B cell (primary cell): ENCODE results near the gene NUDCD3. TPM values are rescaled to one million over a fixed set of nuclear protein-coding genes. Genes with fewer than 3 reads are reported as not detected.

ENCODE experiments used
- ATAC-seq: fragments of 200-7000 bp; cut with Tn5 transposase; one replicate; pipeline ENCODE4 v1.10.0; 2021; ENCODE audit warnings: low read depth, mild to moderate bottlenecking, moderate number of reproducible peaks, moderate library complexity
- CTCF ChIA-PET: fragments of 350-600 bp; sonication (Branson Sonifier 250); formaldehyde crosslinking; loops from one replicate; lab custom pipeline; 2021; ENCODE audit warnings: antibody characterized with exemption, inconsistent platforms; lab: Charles Lee
- POLR2A ChIA-PET: fragments of 350-600 bp; sonication (Branson Sonifier 250); formaldehyde crosslinking; loops from one replicate; lab custom pipeline; 2021; ENCODE audit warnings: antibody characterized with exemption; lab: Charles Lee
- DNase-seq: peaks from one replicate; pipeline ENCODE4 v3.0.0; 2013
- H2AFZ ChIP-seq: 2 replicates; pipeline ENCODE4 v1.6.1; 2012; ENCODE audit warnings: mild to moderate bottlenecking, low read depth, low read length; ENCODE audit not compliant: insufficient read depth, poor library complexity, severe bottlenecking
- H3K27ac ChIP-seq, 2 donors: 1 replicate in 1 of 2; 2 replicates in 1 of 2; pipeline ENCODE4 v1.5.1; 2012 to 2013; ENCODE audit warnings: low read length in 2 of 2, mild to moderate bottlenecking in 2 of 2, moderate library complexity in 1 of 2
- H3K27me3 ChIP-seq, 4 experiments: fragments of 200-600 bp in 1 of 4; sonication (generic) in 1 of 4; replicated peaks in 1 of 4; 1 replicate in 2 of 4; 2 replicates in 2 of 4; pipeline versions ENCODE4 v1.6.1 to v1.7.0; 2013 to 2016; ENCODE audit warnings: low read length in 3 of 4, mild to moderate bottlenecking in 2 of 4, mixed read lengths in 1 of 4, moderate library complexity in 1 of 4; ENCODE audit not compliant: insufficient read depth in 4 of 4, control insufficient read depth in 3 of 4; ENCODE audit errors: control extremely low read depth in 1 of 4
- H3K36me3 ChIP-seq, 2 experiments: replicated peaks in 1 of 2; 1 replicate in 1 of 2; 2 replicates in 1 of 2; pipeline versions ENCODE4 v1.6.1 to v1.7.1; 2013; ENCODE audit warnings: low read length in 1 of 2; ENCODE audit not compliant: insufficient read depth in 2 of 2, control insufficient read depth in 1 of 2; ENCODE audit errors: control extremely low read depth in 1 of 2, extremely low read depth in 1 of 2
- H3K4me1 ChIP-seq, 2 donors: fragments of 200-600 bp in 1 of 2; sonication (generic) in 1 of 2; 1 replicate in 1 of 2; 2 replicates in 1 of 2; pipeline versions ENCODE4 v1.5.1 to v1.6.1; 2013 to 2017; ENCODE audit warnings: low read length in 2 of 2; ENCODE audit not compliant: control insufficient read depth in 2 of 2, insufficient read depth in 2 of 2
- H3K4me2 ChIP-seq: replicated peaks from 2 replicates; pipeline ENCODE3; 2012; ENCODE audit warnings: mild to moderate bottlenecking, low read depth, low read length; ENCODE audit not compliant: poor library complexity, severe bottlenecking
- H3K4me3 ChIP-seq, 5 experiments: fragments of 200-600 bp in 1 of 5; sonication (generic) in 1 of 5; 1 replicate in 3 of 5; 2 replicates in 2 of 5; pipeline versions ENCODE4 v1.5.1 to v1.7.0; 2011 to 2016; ENCODE audit warnings: low read length in 4 of 5, mild to moderate bottlenecking in 4 of 5, low read depth in 2 of 5, control low read depth in 1 of 5, moderate library complexity in 1 of 5; ENCODE audit not compliant: insufficient read depth in 1 of 5; ENCODE audit errors: control extremely low read depth in 1 of 5, extremely low read depth in 1 of 5
- H3K79me2 ChIP-seq: fragments of 200-600 bp; sonication (generic); one replicate; pipeline ENCODE4 v1.6.0; 2016; ENCODE audit warnings: low read length; ENCODE audit not compliant: control insufficient read depth, insufficient read depth
- H3K9ac ChIP-seq: fragments of 200-600 bp; sonication (generic); 2 replicates; pipeline ENCODE4 v1.6.1; 2017; ENCODE audit warnings: mild to moderate bottlenecking, low read length, moderate library complexity
- H3K9me3 ChIP-seq, 3 donors: one replicate each; pipeline versions ENCODE4 v1.6.1 to v1.7.1; 2013; ENCODE audit warnings: low read length in 2 of 3; ENCODE audit not compliant: control insufficient read depth in 2 of 3, insufficient read depth in 1 of 3; ENCODE audit errors: control extremely low read depth in 1 of 3
- H4K20me1 ChIP-seq: 2 replicates; pipeline ENCODE4 v1.6.0; 2012; ENCODE audit warnings: mild to moderate bottlenecking, low read length; ENCODE audit not compliant: insufficient read depth, control insufficient read depth, poor library complexity, severe bottlenecking
- H3K27ac Mint-ChIP-seq: one replicate; pipeline ENCODE4 v1.8.0; 2021; ENCODE audit warnings: mixed read lengths
- H3K27me3 Mint-ChIP-seq: one replicate; pipeline ENCODE4 v1.8.0; 2021; ENCODE audit warnings: mixed read lengths
- H3K4me1 Mint-ChIP-seq: one replicate; pipeline ENCODE4 v1.8.0; 2021; ENCODE audit warnings: mixed read lengths
- H3K4me3 Mint-ChIP-seq: one replicate; pipeline ENCODE4 v1.8.0; 2021; ENCODE audit warnings: mixed read lengths
- H3K9me3 Mint-ChIP-seq: one replicate; pipeline ENCODE4 v1.8.0; 2022; ENCODE audit warnings: mixed read lengths; ENCODE audit not compliant: insufficient read depth
- EZH2 ChIP-seq: IDR thresholded peaks from 2 replicates; pipeline ENCODE4 v1.6.1; 2012; ENCODE audit warnings: borderline replicate concordance, low read depth, mild to moderate bottlenecking, moderate library complexity, low read length; ENCODE audit not compliant: insufficient read depth, poor library complexity, severe bottlenecking
- WGBS: methylation state at CpG from one replicate; pipeline ENCODE4 v1.1.5; 2013; ENCODE audit warnings: missing lambda C conversion rate; ENCODE audit not compliant: insufficient coverage; 5-methylcytosine and 5-hydroxymethylcytosine counted together
- intact Hi-C: fragments of 100-400 bp; cut with micrococcal nuclease; formaldehyde crosslinking; loops from one replicate; pipeline ENCODE4 v1.10.0; 2022
- polyA plus RNA-seq: library from polyadenylated mRNA; depleted of rRNA; stranded (reverse); fragments of >200 nt; gene quantifications from 2 replicates; pipeline ENCODE4 v1.2.3, GENCODE V29; 2012
- total RNA-seq, 2 donors: library from RNA; stranded (reverse); fragments of 120-200 nt in 1 of 2; gene quantifications; 1 replicate in 1 of 2; 2 replicates in 1 of 2; pipeline versions ENCODE4 v1.2.3 to v1.2.4, GENCODE V29; 2013 to 2022
- TF ChIP-seq, protein P1 (sequence below): fragments of 200-600 bp; IDR thresholded peaks from one replicate; pipeline ENCODE4 v1.8.0; 2022; ENCODE audit warnings: antibody characterized with exemption, mild to moderate bottlenecking

NUDCD3 gene
- total and polyA plus RNA-seq, 2 donors (not counting 1 experiment from before 2014, with no cell fraction given), result 29.8 to 101 TPM

DNA sequence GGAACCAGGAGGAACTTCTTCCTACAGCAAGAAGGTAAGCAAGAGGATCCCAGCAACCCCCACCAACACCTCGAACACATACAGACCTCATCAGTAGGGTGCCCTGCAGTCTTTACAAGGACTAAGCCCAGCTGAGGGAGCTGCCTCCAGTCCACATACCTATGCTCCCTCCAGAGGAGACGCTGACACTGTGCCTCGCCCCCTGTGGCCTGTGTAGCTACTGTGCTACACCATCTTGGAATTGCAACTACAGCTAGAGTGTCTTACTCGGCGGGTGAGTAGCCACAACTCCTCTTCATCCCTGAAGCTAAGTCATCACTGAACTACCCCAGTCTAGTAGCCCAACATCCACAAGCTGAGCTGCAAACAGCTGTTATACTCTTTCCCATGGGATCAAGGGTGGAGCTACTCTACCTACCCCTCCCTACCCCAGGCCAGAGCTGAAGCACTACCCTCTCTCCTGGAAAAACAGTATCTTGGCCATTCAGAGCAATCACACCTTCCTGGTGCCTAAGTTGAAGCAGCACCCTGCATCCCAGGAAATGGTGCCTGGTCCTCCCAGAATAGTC lies 122.9 kb downstream of the NUDCD3 start:
- POLR2A ChIA-PET, result no interaction called here
- H3K79me2 ChIP-seq, result no peaks in the 10 kb centered on the region
- intact Hi-C loops, result no loop called here

GRCh38 chr7:44366986-44367385 lies 123.5 kb downstream of the NUDCD3 start:
- Histone ChIP-seq H3K9ac (no peak overlapping the region), H3K4me1 (no peaks in the 10 kb centered on the region), H3K4me2 (no peak overlapping the region), H2AFZ (no peak overlapping the region), H4K20me1 (no peaks in the 10 kb centered on the region), H3K27me3 (peaks cover 0 to 20% (median 3%) of the 10 kb centered on the region in 4 experiments), H3K79me2 (no peaks in the 10 kb centered on the region), H3K9me3 (peaks cover 0 to 7% (median 4%) of the 10 kb centered on the region in 3 donors), H3K27ac (no peak overlapping the region), H3K36me3 (no peaks in the 10 kb centered on the region), H3K4me3 (no peak overlapping the region)
- Mint-ChIP-seq H3K27ac (no peak overlapping the region), H3K4me3 (no peak overlapping the region), H3K27me3 (peaks cover 41% of the 10 kb centered on the region), H3K4me1 (no peaks in the 10 kb centered on the region), H3K9me3 (peaks cover 2% of the 10 kb centered on the region)
- POLR2A ChIA-PET, result no interaction called here
- WGBS, result 92% methylated on average over 3 of the region's 4 CpGs
- TF ChIP-seq, protein P1, sequence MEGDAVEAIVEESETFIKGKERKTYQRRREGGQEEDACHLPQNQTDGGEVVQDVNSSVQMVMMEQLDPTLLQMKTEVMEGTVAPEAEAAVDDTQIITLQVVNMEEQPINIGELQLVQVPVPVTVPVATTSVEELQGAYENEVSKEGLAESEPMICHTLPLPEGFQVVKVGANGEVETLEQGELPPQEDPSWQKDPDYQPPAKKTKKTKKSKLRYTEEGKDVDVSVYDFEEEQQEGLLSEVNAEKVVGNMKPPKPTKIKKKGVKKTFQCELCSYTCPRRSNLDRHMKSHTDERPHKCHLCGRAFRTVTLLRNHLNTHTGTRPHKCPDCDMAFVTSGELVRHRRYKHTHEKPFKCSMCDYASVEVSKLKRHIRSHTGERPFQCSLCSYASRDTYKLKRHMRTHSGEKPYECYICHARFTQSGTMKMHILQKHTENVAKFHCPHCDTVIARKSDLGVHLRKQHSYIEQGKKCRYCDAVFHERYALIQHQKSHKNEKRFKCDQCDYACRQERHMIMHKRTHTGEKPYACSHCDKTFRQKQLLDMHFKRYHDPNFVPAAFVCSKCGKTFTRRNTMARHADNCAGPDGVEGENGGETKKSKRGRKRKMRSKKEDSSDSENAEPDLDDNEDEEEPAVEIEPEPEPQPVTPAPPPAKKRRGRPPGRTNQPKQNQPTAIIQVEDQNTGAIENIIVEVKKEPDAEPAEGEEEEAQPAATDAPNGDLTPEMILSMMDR, result no peak
- TF ChIP-seq EZH2, result no peak
- ATAC-seq (no peak), DNase-seq (no peak)
- intact Hi-C loops, result no loop called here
- CTCF ChIA-PET, result no interaction called here

More for the DNA sequence above, 122.9 kb downstream of the NUDCD3 start:
- Mint-ChIP-seq H3K4me3 (no peak overlapping the region), H3K27ac (no peak overlapping the region), H3K4me1 (no peaks in the 10 kb centered on the region), H3K27me3 (peaks cover 35% of the 10 kb centered on the region), H3K9me3 (peaks cover 2% of the 10 kb centered on the region)
- Histone ChIP-seq H3K9me3 (peaks cover 0 to 7% (median 4%) of the 10 kb centered on the region in 3 donors), H4K20me1 (no peaks in the 10 kb centered on the region), H3K4me2 (no peak overlapping the region), H3K4me1 (no peaks in the 10 kb centered on the region), H3K27me3 (peaks cover 0 to 20% (median 3%) of the 10 kb centered on the region in 4 experiments), H2AFZ (no peak overlapping the region), H3K27ac (no peak overlapping the region), H3K36me3 (no peaks in the 10 kb centered on the region), H3K9ac (no peak overlapping the region), H3K4me3 (no peak overlapping the region)
- WGBS, result 84% methylated on average over 5 of the region's 5 CpGs
- ATAC-seq (no peak), DNase-seq (no peak)
- TF ChIP-seq, protein P1, result no peak
- no peak for TF ChIP-seq EZH2
- CTCF ChIA-PET, result no interaction called here
